Activated CD4-positive, alpha-beta T cell treated with anti-CD3 and anti-CD28 coated beads, Interleukin-2, amount 50 U/mL, for 48 hours (primary cell): ENCODE results near the gene PPP3CA.
"Not testable (repeated sequence)": the region's sequence is repeated elsewhere in the genome, so short reads cannot be mapped to it uniquely, and the experiment has no call there.

Experiments
- DNase-seq, 2 experiments: peaks; one replicate each; pipeline ENCODE4 v3.0.0-alpha.2; 2020

PPP3CA gene

DNA sequence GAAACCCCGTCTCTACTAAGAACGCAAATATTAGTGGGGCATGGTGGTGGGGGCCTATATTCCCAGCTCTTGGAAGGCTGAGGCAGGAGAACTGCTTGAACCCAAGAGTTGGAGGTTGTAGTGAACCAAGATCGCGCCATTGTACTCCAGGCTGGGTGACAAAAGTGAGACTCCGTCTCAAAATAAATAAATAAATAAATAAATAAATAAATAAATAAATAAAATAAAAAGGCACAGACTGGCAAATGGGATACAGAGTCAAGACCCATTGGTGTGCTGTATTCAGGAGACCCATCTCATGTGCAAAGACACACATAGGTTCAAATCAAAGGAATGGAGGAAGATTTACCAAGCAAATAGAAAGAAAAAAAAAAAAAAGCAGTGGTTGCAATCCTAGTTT is 216.3 kb downstream of the PPP3CA start:
- DNase-seq = not testable (repeated sequence)

DNA sequence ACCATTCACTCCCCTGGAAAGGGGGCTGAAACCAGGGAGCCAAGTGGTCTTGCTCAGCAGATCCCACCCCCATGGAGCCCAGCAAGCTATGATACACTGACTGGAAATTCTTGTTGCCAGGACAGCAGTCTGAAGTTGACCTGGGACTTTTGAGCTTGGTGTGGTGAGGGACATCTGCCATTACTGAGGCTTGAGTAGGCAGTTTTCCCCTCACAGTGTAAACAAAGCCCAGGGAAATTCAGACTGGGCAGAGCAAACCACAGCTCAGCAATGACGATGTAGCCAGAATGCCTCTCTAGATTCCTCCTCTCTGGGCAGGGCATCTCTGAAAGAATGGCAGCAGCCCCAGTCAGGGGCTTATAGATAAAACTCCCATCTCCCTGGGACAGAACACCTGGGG is 218.4 kb downstream of the PPP3CA start:
- not testable (repeated sequence) for DNase-seq

DNA sequence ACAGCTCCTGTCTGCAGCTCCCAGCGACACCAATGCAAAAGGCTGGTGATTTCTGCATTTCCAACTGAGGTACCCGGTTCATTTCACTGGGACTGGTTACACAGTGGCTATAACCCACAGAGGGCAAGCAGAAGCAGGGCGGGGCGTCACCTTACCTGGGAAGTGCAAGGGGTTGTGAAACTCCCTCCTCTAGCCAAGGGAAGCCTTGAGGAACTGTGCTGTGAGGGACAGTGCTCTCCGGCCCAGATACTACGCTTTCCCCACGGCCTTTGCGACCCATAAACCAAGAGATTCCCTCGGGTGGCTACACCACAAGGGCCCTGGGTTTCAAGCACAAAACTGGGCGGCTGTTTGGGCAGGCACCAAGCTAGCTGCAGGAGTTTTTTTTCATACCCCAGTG is 218.9 kb downstream of the PPP3CA start:
- DNase-seq = no peak

DNA sequence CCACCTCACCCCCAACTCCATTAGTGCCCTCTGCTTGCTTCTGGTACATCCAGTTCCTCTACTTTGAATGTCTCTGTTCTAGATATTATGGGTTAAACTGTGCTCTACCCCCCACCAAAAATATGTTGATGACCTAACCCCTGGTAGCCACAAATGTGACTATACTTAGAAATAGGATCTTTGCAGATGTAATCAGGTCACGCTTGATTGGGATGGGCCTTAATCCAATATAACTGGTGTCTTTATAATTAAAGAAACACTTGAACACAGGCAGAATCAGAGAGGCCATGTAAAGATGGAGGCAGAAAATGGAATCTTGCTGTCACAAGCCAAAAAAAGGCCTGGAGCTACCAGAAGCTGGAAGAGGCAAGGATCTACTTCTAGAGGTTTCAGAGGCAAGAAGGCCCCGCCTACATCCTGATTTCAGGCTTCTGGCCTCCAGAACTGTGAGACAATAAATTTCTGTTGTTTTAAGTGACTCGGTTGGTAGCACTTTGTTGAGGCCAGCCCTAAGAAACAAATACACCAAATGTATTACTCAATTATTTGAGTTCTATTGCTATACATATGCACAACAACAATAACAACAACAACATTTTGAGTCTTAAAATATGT is 220.0 kb downstream of the PPP3CA start:
- no peak for DNase-seq

GRCh38 chr4:101126059-101126458 is 221.3 kb downstream of the PPP3CA start:
- DNase-seq = no peak

- no peak for DNase-seq
Observed at GRCh38 chr4:101125045-101125942, 222.0 kb downstream of the PPP3CA start.

GRCh38 chr4:101123231-101123630 is 224.1 kb downstream of the PPP3CA start:
- no peak for DNase-seq

GRCh38 chr4:101122019-101122418 is 225.3 kb downstream of the PPP3CA start:
- no peak for DNase-seq

GRCh38 chr4:101119141-101119540 is 228.2 kb downstream of the PPP3CA start:
- DNase-seq = no peak

GRCh38 chr4:101118617-101119016 is 228.7 kb downstream of the PPP3CA start:
- no peak for DNase-seq

- no peak for DNase-seq
Observed at GRCh38 chr4:101115887-101116286, 231.4 kb downstream of the PPP3CA start.

- DNase-seq = no peak
Observed at GRCh38 chr4:101114936-101115372, 232.4 kb downstream of the PPP3CA start.

DNA sequence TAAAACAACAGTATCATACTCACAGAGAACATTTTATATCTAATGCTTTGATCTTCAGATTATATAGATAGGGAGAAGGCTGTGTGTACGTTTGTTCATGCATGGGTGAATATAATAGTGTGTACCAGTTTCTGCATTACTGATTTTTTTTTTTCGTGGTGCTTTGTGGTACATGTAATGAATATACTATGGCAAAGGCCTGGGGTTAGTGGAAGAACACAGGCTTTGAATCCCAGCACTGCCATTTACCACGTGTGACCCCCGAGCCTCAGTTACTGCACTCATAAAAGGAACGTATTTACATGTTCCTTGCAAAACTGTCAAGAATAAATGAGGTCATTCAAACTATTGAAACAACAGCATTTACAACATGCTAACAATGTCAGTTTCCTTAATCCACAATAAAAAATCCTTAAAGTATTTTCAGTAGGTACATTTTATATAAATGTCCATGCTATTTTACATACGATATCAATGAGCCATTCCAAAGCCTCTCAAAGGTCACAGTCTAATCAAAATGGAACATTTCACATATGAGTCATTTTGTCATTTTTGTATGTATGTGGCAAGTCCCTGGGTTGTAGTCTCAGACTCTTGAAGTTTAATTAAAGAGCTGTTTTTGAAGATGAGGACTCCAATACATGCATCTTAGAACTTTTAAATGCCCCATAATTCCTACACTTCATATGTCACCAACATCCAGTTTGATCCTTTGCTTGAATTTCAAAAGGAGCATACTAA is 242.8 kb downstream of the PPP3CA start:
- DNase-seq = no peak

DNA sequence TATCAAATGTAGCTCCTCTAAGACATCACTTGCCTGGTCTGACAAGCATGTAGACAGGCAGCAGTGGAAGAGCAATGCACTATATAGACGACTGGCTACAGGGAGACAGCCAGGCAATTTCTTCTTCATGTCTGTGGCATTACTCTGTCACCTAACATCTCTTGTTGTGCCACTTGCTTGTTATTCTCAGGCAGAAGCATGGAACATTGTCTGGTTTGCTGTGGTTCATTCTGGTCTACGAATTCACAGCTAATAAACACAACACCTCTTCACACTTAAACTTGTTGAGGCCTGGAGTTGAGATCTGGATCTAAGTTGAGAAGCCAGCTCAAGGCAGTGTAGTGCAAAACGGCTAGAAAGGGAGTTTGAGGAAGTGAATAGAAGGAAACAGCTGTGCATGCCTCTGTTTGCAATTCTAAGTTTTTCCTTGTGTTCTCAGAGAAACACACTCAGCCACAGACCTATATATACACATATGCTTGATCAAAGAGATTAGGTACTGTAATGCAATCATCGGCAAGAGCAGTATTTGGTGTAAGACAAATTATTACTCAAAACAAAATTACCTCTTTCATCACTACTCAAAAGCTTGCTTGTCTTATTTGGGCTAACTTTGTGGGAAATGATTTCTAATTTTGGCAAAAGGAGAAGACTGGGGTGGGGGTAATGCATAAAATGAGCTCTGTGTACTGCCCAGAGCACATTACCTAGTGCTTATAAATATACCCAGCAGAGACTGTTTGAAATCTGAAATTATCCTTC is 243.8 kb downstream of the PPP3CA start:
- DNase-seq = no peak

DNA sequence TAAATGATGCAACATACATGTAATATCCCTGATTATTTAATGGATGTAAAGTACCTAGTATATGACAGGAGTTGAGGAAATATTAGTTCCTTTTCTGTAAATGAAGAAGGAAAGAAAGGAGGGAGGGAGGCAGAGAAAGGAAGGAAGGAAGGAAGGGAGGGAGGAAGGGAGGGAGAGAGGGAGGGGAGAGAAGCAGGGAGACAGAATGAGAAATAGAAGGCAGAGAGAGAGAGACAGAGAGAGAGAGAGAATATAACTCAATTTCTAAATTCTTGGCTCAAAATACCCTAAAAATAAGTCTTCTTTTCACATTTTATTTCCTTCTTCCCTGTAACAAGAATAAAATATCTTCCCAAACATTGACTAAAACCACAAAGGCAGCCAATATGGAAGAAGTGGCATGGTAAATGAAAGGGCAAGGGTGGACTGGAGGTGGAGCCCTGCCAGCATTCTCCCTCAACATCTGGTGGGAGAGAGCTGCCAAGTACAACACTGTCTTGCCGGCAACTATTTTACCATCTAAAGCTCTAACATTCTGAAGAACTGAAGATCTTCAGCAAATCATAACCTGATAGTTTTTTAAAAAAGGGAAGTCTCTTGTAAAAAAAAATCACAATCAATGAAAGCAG is 245.1 kb downstream of the PPP3CA start:
- DNase-seq = no peak

DNA sequence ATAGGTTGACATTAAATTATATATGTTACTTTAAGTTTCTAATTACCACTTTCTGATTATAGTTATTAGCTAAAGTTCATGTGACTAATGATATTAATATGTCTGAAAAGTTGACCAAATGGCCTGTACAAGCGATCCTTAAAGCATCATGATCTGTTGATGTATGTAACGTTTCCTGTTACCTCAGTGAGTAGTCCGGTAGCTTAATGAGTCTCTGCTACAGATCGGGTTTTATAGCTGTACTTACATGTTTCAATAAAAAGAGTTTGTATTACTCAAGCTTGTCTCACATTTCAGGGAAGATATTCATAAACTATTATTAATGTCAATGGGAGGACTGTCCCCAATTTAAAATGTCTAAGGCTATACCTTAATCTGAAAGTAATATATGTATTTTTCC is 246.3 kb downstream of the PPP3CA start:
- DNase-seq = no peak

- no peak for DNase-seq
Observed at GRCh38 chr4:101098666-101099400, 248.5 kb downstream of the PPP3CA start.

DNA sequence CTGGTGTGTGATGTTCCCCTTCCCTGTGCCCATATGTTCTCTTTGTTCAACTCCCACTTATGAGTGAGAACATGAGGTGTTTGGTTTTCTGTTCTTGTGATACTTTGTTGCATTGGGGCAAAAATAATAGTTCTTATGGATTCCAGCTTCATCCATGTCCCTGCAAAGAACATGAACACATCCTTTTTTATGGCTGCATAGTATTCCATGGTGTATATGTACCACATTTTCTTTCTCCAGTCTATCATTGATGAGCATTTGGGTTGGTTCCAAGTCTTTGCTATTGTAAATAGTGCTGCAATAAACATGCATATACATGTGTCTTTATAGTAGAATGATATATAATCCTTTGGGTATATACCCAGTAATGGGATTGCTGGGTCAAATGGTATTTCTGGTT is 254.7 kb downstream of the PPP3CA start:
- not testable (repeated sequence) for DNase-seq

- DNase-seq = no peak
Observed at GRCh38 chr4:101089168-101089567, 258.2 kb downstream of the PPP3CA start.

- DNase-seq = no peak
Observed at GRCh38 chr4:101086801-101087586, 260.3 kb downstream of the PPP3CA start.

DNA sequence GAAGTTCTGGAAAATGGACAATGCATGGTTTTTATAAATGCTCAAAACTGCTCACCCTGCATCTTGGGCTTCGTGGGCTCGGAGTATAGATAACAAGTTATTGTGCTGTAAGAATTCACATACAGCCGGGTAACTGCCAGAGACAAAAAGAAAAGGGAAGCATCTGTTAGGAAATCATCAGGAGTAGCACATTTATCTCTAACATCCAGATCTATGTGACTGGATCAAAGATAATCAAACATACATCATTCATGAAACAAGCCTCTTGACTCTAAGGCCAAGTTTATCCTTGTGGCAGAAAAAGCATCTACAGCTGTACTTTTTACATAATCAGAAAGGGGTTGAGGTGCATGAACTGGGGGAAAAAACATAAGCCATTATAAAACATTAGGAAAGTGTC is 264.2 kb downstream of the PPP3CA start:
- DNase-seq = no peak
